GM08714 (cell line): ENCODE results near the gene TMX2.

Source experiments
- H3K4me3 ChIP-seq: fragments of 200-500 bp; sonication (Bioruptor generic); 2 replicates; pipeline ENCODE4 v1.5.1; 2014; ENCODE audit warnings: mild to moderate bottlenecking, low read length, inconsistent platforms
- ZNF274 ChIP-seq: IDR thresholded peaks from 2 replicates; pipeline ENCODE4 v1.6.1; 2012; ENCODE audit warnings: mild to moderate bottlenecking, low read depth, low read length

The TMX2 gene

DNA sequence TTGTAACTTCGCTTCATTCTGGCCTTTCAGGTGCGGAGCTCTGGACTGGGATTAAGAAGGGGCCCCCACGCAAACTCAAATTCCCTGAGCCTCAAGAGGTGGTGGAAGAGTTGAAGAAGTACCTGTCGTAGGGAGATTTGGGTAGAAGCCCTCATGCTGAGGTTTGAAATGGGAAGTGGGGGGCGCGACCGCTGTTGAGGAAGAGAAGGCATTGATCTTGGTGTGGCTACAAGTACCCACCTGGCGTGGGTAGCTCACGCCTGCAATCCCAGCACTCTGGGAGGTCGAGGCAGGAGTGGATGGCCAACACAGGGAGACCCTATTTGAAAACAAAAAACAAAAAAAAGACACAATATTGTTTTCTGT, 29.7 kb downstream of the TMX2 start:
- no peak for TF ChIP-seq ZNF274
- peak overlapping the region; percentile 71 for H3K4me3 ChIP-seq

DNA sequence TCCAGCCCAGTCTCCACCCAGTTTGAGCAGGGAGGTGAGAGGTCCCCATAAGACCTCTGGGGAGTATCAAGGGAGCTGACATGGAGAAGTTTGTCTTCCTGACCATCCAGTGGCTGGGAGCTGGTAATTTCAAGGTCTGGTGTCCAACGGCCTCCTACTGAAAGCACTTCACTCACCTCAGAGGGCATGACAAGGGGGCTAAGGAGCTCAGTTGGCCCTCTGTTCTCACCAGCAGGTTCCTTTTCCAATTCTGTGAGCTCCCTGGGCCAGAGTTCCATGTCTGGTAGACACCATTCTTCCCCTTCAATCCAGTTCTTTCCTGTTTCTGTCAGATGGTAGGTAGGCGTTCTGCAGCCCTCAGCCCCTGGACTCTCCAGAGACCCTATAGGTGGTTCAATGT, 32.0 kb downstream of the TMX2 start:
- H3K4me3 ChIP-seq = no peak overlapping the region
- no peak for TF ChIP-seq ZNF274

DNA sequence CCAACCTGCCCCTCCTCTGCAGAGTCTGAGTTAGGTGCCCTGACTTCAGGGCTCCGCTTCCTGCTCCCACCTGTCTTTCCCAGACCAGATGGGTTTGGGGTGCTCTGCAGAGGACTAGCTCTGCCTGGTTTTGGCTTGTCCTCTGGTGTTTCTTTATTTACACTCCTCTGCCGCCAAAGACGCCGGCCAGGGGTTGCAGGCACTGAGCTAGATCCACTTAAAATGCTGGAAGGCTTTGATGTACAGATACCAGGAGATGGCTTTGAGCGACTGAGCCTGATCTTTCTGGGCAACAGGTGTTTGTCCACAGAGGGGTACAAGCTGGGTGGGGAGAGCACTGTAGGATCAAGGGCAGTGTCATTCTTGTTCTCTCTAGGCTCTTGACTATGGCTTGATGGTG, 32.8 kb downstream of the TMX2 start:
- no peak for TF ChIP-seq ZNF274

DNA sequence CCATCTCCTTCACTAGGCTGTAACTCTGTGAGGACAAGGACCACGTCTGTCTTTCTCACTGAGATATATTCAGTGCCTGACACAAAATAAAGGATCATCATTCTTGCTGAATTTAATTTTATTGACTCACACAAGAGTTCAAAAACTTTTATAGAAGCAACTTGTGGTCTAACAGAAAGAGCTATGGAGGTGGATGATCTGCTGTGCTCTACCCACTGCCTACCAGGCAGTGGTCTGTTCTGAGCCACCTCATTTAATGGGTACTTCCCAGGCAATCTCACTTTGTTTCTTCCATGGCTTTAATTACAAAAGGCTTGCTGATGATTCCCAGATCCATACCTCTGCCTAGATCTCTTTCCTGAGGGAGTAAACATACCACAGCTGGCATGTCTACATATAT, 34.5 kb downstream of the TMX2 start:
- no peak for TF ChIP-seq ZNF274
- H3K4me3 ChIP-seq = no peak overlapping the region

More for the DNA sequence above, 32.8 kb downstream of the TMX2 start:
- H3K4me3 ChIP-seq = no peak overlapping the region

DNA sequence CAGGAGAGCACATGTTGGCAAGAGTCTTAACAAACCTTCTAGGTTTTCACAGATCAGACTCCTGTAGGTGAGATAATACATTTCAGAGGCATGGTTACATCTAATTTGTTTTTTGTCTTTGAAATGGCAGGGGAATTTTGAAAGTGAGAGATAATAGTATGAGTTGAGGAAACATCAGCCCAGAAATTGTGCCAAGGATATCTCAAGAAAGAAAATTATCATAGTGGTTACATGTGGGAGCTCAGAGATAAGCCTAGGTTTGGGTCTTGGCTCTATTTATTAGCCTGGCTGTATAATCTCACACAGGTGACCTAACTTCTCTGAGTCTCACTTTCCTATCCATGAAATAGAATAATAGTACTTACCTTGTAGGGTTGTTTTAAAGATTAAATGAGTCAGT, 38.8 kb downstream of the TMX2 start:
- H3K4me3 ChIP-seq = no peak overlapping the region
- no peak for TF ChIP-seq ZNF274

DNA sequence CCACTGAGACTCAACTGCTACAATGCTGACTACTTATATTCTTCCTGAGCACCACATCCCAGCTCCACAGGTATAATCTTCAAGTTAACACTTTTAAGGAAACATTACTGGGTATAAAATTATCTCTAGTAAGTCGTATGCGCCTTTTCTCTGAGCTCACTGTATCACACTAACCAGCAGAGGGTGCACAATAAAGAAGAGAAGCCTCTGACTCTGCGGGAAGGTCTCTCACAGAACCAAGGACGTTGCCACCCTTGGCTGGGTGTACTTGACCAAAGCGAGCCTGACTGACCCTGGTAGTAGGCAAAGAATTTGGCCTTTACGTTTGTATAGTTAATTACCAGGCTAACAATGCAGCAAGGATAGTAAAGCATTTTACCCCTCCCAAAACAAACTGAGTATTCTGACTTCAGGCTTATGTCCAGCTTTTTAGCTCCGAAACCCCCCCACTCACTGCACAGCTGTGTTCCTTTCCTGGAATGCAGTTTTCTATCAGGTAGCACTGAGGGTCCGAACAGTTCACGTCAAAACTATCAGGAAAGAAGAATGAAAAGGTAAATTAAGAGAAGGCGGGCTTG, 39.4 kb downstream of the TMX2 start, which contains the start of gene BTBD18:
TSS of gene BTBD18 (minus strand) at position 144 of the 578 bp plus-strand sequence. CDS start 631 bp downstream, outside the sequence.
- no peak within 1 kb of the TSS for H3K4me3 ChIP-seq
- TF ChIP-seq ZNF274 = no peak

DNA sequence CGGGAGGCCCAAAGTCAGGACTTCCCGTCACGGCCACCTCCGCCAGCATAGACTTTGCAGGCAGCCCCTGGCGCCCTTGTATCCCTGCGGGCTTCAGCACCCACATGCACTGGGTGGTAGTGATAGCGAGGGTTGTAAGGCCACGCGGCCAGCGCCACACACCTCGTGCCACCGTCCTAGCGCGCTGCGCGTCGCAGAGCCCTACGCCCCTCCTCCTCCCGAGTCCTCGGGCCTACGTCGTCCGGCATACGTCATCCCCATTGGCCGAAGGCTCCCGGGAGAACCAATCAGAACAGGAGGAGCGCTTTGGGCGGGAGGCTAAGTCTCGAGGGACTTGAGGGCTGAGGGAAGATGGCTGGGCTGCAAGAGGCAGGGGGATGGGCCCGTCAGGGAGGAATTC, 40.6 kb downstream of the TMX2 start:
- no peak for TF ChIP-seq ZNF274

DNA sequence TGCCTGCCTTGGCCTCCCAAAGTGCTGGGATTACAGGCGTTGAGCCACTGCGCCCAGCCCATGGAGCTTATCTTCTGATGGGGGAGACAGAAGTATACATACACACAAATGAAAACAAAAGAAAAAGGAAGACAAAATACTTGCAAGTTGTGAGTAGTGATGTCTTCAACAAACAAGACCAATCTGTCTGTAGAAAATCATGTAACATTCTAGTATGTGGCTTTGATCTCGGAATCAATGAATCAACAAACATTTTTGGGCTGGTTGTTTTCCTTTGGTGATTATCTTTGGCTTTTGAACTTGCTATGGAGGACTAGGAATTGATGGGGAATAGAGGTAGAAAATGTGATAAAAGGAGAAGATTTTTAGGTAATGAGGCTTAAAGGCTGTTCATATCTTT, 45.8 kb downstream of the TMX2 start:
- H3K4me3 ChIP-seq = no peak overlapping the region
- TF ChIP-seq ZNF274 = no peak

More for the DNA sequence above, 40.6 kb downstream of the TMX2 start:
- H3K4me3 ChIP-seq = no peak overlapping the region

DNA sequence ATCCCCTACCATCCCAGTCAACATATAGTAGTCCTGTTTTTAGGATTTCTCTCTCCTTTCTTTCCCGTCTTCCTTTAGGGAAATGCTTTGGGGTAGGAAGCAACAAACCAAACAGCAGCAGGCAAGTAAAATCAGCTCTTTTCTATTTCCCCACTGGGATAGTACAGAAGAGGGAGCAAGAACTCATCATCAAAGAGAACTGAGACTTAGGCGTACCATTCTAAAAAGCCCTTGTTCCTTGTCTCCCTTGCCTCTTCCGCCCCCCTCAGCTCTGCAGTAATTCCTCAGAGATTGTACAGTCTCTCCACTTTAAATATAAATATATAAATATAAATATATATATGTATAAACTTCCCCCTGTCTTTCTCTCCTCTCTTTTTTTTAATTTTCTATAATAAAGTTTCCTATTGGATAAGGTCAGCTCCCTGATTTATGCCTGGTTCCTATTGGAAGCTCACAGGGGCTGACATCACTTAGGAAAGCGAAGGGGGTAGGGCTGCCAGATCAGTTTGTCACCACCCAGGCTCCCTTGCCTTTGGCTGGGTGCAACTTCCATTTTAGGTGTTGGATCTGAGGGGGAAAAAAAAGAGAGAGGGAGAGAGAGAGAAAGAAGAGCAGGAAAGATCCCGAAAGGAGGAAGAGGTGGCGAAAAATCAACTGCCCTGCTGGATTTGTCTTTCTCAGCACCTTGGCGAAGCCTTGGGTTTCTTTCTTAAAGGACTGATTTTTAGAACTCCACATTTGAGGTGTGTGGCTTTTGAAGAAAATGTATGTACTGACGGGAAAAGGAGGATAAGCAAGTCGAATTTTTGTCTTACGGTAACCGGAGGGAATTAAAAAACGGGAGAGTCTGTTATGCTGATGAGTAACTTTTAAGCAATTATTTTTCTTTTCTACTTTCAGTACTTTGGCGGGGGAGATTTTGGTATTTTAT, 49.2 kb downstream of the TMX2 start, which contains the start of gene CTNND1:
TSS of gene CTNND1 (plus strand) at position 502 of the 934 bp plus-strand sequence. CDS start 29,677 bp downstream, outside the sequence.
- no peak for TF ChIP-seq ZNF274
- H3K4me3 ChIP-seq = peak within 1 kb of the TSS; percentile 100

DNA sequence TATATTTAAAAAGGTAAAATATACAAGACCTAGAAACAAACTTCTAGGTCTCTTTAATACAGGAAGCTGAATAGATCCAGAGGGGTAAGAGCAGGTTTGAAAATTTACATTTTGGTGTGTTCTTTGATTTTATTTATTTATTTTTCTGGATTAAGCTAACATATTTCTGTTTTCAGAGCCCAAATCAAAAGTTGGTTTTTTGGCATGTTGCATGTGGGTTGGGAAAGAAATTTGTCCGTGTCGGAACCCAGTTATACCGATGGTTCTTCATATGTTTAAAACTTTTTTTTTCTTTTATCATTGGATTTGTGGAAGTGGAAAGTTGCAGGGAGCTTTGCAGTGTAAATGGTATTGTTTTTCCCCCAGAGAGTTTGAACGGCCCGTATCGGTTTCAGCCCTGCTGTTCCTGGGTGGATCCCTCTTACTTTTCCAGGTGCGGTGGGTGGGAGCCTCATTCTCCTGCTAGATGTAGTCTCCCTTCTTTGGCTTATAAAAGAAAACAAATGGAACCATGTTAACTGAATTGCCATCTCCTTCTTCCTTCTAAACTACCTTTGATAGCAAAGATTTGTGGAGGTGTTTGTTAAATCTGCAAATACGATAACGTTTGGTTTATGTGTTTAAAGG, 50.0 kb downstream of the TMX2 start:
- TF ChIP-seq ZNF274 = no peak
- peak overlapping the region; percentile 100 for H3K4me3 ChIP-seq

DNA sequence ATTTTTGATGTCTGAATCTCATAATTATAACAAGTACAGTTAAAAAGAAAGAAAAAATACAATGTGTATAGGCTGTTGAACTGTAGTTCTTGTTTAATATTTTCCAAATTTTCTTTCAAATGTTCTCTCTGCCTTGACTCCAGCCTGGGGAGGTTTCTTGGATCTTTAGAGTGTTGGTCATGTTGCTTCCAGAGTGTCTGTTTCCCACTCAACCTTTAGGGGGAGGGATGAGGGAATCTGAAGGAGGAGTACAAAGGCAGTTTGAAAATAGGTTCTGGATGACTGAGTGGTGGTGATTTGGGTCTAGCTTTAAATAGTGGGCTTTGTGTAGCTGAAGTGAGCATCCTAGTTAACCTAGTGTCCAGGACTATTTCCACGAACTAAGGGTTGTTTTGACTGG, 51.2 kb downstream of the TMX2 start:
- TF ChIP-seq ZNF274 = no peak
- peak overlapping the region; percentile 100 for H3K4me3 ChIP-seq

DNA sequence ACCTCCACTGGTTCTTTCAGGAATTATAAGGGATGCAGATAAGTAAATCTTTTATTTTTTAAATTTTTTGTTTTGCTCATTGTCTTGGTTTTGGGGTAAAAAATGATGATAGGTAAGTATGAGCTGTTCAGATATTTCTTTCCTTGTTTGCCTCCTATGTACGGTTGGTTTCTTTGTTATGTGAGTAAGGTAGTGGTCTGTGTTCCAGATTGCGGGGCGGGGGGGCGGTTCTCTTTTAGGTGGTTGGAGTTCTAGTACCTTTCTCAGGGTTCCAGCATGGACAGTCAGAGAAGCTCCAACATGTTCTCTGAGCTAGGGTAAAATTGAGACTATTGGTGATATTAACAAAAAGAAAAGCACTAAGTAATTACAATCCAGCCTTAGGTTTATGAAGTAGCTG, 51.6 kb downstream of the TMX2 start:
- H3K4me3 ChIP-seq = peak overlapping the region; percentile 100
- no peak for TF ChIP-seq ZNF274

DNA sequence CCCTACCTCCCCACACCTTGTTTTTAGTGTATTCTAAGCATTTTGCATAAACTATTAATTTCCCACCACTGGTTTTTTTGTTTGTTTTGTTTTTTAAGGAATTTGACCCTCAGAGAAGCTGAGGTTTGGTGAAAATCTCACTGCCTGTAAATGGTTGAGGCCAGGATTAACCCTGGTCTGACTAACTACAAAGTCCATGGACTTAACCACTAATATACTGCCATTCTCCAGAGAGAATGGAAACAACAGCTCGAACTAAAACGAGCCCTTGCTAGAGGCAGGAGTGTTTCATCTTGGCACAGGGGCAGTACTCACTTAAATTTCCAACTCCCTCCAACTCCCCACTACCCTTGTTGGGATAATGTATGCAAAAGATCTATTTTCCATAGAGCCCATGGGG, 52.2 kb downstream of the TMX2 start:
- peak overlapping the region; percentile 100 for H3K4me3 ChIP-seq
- TF ChIP-seq ZNF274 = no peak

DNA sequence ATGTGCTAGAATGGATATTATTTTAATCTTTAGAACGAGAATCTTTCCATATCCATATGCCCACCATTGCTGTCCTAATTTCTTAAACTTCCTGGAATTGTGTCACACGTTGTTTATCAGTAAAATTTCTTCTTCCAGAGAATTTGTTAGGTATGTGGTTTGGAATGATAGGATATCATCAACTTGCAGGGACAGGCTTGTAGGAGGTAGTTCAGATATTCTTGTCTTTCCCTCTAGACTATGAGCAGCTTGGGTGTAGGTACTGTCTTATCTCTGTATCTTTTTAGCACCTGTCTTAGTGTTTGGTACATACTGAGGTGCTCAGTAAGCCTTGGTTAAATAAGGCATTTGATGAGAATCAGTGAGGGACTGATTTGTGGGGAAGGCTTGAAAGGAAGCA, 52.6 kb downstream of the TMX2 start:
- no peak for TF ChIP-seq ZNF274
- peak overlapping the region; percentile 69 for H3K4me3 ChIP-seq

DNA sequence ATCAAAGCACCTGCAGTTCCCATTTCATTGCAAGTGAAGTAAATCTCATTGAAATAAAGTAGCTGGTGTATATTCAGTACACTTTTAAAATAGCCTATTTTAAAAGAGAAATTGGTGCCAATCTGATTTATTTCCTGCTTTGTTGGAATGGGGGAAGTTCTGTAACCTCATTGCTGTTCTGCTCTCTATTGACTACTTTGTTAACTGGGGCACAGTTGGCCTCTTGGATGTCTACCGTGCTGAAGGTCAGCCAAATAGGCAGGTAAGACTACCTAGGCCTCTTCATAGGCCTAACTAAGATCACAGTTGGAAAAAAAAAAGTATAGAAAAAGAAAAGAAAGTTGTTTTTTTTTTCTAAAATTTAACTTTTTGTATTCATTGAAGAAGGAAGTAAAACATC, 58.4 kb downstream of the TMX2 start:
- no peak overlapping the region for H3K4me3 ChIP-seq
- TF ChIP-seq ZNF274 = no peak

DNA sequence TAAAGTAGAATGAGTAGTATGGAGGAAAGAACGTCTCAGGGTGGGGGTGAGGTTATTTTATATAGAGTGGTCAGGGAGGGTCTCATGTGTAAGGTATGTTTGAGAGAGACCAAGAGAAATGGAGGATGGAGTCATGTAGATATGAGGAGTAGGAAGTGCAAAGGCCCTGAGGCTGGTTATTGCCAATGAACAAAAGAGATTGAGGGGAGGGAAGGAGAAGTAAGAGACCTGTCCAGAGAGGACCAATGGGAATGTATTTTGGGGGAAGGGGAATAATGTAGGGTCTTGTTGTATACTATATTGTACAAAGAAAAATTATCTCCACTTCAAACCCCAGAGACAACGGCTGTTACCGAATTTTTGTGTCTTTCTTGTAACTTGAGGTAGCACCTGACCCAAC, 59.0 kb downstream of the TMX2 start:
- no peak overlapping the region for H3K4me3 ChIP-seq
- TF ChIP-seq ZNF274 = no peak
